WTC11 (cell line): ENCODE measurements around the gene RSPH9. TPM values are rescaled to one million over a fixed set of nuclear protein-coding genes. Genes with fewer than 3 reads are reported as not detected.

ENCODE experiments used
- ATAC-seq: fragments of 200-7000 bp; cut with Tn5 transposase; 2 replicates; pipeline ENCODE4 v1.10.0; 2021; ENCODE audit warnings: mild to moderate bottlenecking, moderate library complexity
- CTCF ChIA-PET: fragments of 300-600 bp; sonication (Branson Sonifier 250); formaldehyde crosslinking; loops from one replicate; lab custom pipeline; 2021; ENCODE audit warnings: antibody characterized with exemption; lab: Charles Lee
- POLR2A ChIA-PET: fragments of 350-600 bp; sonication (Branson Sonifier 250); formaldehyde crosslinking; loops from one replicate; lab custom pipeline; 2021; ENCODE audit warnings: antibody characterized with exemption; lab: Charles Lee
- DNase-seq: peaks from one replicate; pipeline ENCODE4 v3.0.0; 2021; ENCODE audit warnings: low spot score
- H3K27ac Mint-ChIP-seq: 2 replicates; pipeline ENCODE4 v1.8.0; 2021; ENCODE audit warnings: mixed read lengths
- H3K27me3 Mint-ChIP-seq: 2 replicates; pipeline ENCODE4 v1.8.0; 2021; ENCODE audit warnings: low read depth, mild to moderate bottlenecking, moderate library complexity, mixed read lengths
- H3K36me3 Mint-ChIP-seq: 2 replicates; pipeline ENCODE4 v1.8.0; 2021; ENCODE audit warnings: mixed read lengths
- H3K4me1 Mint-ChIP-seq: 2 replicates; pipeline ENCODE4 v1.8.0; 2022; ENCODE audit warnings: mixed read lengths
- H3K4me3 Mint-ChIP-seq: 2 replicates; pipeline ENCODE4 v1.8.0; 2021; ENCODE audit warnings: mild to moderate bottlenecking, moderate library complexity, mixed read lengths
- H3K9me3 Mint-ChIP-seq: 2 replicates; pipeline ENCODE4 v1.8.0; 2021; ENCODE audit warnings: mixed read lengths
- CREM ChIP-seq: sonication (generic); formaldehyde crosslinking; IDR thresholded peaks from 2 replicates; pipeline ENCODE4 v1.8.1; 2022; ENCODE audit warnings: mild to moderate bottlenecking, missing genetic modification reagents, moderate library complexity
- ESRRA ChIP-seq: sonication (generic); formaldehyde crosslinking; IDR thresholded peaks from 2 replicates; pipeline ENCODE4 v1.8.1; 2022; ENCODE audit warnings: mild to moderate bottlenecking, missing genetic modification reagents, borderline replicate concordance
- FOXK1 ChIP-seq: sonication (generic); formaldehyde crosslinking; IDR thresholded peaks from 2 replicates; pipeline ENCODE4 v1.8.0; 2022; ENCODE audit warnings: mild to moderate bottlenecking, moderate library complexity, missing genetic modification reagents
- GTF2I ChIP-seq: fragments of 250-450 bp; sonication (Bioruptor Pico); conservative IDR thresholded peaks from 2 replicates; pipeline ENCODE4 v1.4.0; 2021; ENCODE audit warnings: mild to moderate bottlenecking
- IRF2 ChIP-seq: sonication (generic); formaldehyde crosslinking; IDR thresholded peaks from 2 replicates; pipeline ENCODE4 v1.8.0; 2022; ENCODE audit warnings: low read depth, missing genetic modification reagents, borderline replicate concordance
- NFYB ChIP-seq: sonication (generic); formaldehyde crosslinking; conservative IDR thresholded peaks from 2 replicates; pipeline ENCODE4 v1.8.0; 2022; ENCODE audit warnings: low read depth, missing genetic modification reagents
- OVOL2 ChIP-seq: fragments of 250-450 bp; sonication (Bioruptor Pico); IDR thresholded peaks from 2 replicates; pipeline ENCODE4 v1.9.0; 2021; ENCODE audit warnings: mild to moderate bottlenecking, borderline replicate concordance
- SP1 ChIP-seq: sonication (generic); formaldehyde crosslinking; conservative IDR thresholded peaks from 2 replicates; pipeline ENCODE4 v1.8.1; 2022; ENCODE audit warnings: missing genetic modification reagents
- ZNF138 ChIP-seq: sonication (generic); formaldehyde crosslinking; conservative IDR thresholded peaks from 2 replicates; pipeline ENCODE4 v1.8.1; 2022; ENCODE audit warnings: mild to moderate bottlenecking, moderate library complexity, missing genetic modification reagents
- ZNF423 ChIP-seq: fragments of 250-450 bp; sonication (Bioruptor Pico); IDR thresholded peaks from 2 replicates; pipeline ENCODE4 v2.1.2; 2022; ENCODE audit warnings: mild to moderate bottlenecking, moderate library complexity
- total RNA-seq: library from RNA; stranded (reverse); gene quantifications from 3 replicates; pipeline ENCODE4 v1.2.3, GENCODE V29; 2021
- TF ChIP-seq, protein P1 (sequence below): fragments of 250-450 bp; sonication (Bioruptor Pico); IDR thresholded peaks from 2 replicates; pipeline ENCODE4 v2.1.2; 2022; ENCODE audit warnings: mild to moderate bottlenecking, moderate library complexity
- TF ChIP-seq, protein P2 (sequence below): sonication (generic); formaldehyde crosslinking; IDR thresholded peaks from 2 replicates; pipeline ENCODE4 v1.8.0; 2022; ENCODE audit warnings: mild to moderate bottlenecking, missing genetic modification reagents
- TF ChIP-seq, protein P3 (sequence below): fragments of 250-450 bp; sonication (Bioruptor Pico); IDR thresholded peaks from 2 replicates; pipeline ENCODE4 v1.8.0; 2021; ENCODE audit warnings: mild to moderate bottlenecking
- TF ChIP-seq, protein P4 (sequence below): fragments of 250-450 bp; sonication (Bioruptor Pico); IDR thresholded peaks from 2 replicates; pipeline ENCODE4 v1.9.0; 2021; ENCODE audit warnings: mild to moderate bottlenecking
- TF ChIP-seq, protein P5 (sequence below): sonication (generic); formaldehyde crosslinking; IDR thresholded peaks from 2 replicates; pipeline ENCODE4 v1.8.1; 2023; ENCODE audit warnings: mild to moderate bottlenecking, missing genetic modification reagents, moderate library complexity
- TF ChIP-seq, protein P6 (sequence below): fragments of 250-450 bp; sonication (Bioruptor Pico); IDR thresholded peaks from 2 replicates; pipeline ENCODE4 v1.9.0; 2021; ENCODE audit warnings: mild to moderate bottlenecking
- TF ChIP-seq, protein P7 (sequence below): fragments of 200-600 bp; IDR thresholded peaks from 2 replicates; pipeline ENCODE4 v1.8.0; 2022; ENCODE audit warnings: antibody characterized with exemption
- TF ChIP-seq, protein P8 (sequence below): sonication (generic); formaldehyde crosslinking; IDR thresholded peaks from 2 replicates; pipeline ENCODE4 v1.8.1; 2023; ENCODE audit warnings: mild to moderate bottlenecking, moderate library complexity, missing genetic modification reagents
- TF ChIP-seq, protein P9 (sequence below): sonication (generic); formaldehyde crosslinking; IDR thresholded peaks from 2 replicates; pipeline ENCODE4 v1.8.1; 2023; ENCODE audit warnings: mild to moderate bottlenecking, missing genetic modification reagents

RSPH9 gene
- total RNA-seq, 1 experiment from 2014 or later: 0.35 TPM

DNA sequence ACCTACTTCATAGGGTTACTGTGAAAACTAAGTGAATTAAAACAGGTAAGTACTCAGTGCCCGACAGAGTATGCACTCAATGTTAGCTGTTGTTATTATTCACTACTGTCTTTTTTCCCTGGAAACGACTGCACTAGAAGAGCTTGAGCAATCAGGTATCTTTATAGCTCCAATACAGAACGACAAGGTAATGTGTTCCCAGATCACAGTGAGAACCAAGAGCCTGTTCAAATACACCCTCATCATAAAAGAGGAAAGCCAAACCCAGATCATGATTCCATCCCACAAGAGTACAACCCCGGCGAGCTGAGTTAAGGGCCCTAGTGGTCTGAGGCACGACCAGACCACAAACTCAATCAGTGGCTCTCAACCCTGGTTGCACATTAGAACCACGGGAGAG lies 32.9 kb downstream of the RSPH9 start (continued):
- TF ChIP-seq, protein P1, sequence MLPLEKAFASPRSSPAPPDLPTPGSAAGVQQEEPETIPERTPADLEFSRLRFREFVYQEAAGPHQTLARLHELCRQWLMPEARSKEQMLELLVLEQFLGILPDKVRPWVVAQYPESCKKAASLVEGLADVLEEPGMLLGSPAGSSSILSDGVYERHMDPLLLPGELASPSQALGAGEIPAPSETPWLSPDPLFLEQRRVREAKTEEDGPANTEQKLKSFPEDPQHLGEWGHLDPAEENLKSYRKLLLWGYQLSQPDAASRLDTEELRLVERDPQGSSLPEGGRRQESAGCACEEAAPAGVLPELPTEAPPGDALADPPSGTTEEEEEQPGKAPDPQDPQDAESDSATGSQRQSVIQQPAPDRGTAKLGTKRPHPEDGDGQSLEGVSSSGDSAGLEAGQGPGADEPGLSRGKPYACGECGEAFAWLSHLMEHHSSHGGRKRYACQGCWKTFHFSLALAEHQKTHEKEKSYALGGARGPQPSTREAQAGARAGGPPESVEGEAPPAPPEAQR (CRISPR knock-in tag): no peak
- TF ChIP-seq, protein P2, sequence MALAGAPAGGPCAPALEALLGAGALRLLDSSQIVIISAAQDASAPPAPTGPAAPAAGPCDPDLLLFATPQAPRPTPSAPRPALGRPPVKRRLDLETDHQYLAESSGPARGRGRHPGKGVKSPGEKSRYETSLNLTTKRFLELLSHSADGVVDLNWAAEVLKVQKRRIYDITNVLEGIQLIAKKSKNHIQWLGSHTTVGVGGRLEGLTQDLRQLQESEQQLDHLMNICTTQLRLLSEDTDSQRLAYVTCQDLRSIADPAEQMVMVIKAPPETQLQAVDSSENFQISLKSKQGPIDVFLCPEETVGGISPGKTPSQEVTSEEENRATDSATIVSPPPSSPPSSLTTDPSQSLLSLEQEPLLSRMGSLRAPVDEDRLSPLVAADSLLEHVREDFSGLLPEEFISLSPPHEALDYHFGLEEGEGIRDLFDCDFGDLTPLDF (CRISPR knock-in tag): no peak

DNA sequence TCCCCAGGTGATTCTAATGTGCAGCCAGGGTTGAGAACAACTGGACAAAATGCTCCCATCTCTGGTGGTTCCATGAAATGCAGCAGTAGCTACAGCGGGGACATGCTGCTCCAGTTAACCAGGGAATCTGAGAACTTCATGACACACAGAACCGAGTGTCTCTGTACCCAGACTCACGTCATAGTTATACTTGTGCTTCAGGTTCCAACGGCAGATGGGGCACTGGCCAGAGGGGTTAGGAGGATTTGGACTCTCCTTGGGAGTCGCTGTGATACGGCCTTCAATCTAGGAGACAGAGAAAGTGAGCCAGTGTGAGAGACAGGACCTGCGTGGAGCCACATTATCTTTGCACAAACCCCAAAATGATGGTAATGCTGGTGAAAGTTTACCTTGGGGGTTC lies 33.5 kb downstream of the RSPH9 start:
- ATAC-seq: no peak
- TF ChIP-seq, protein P3, sequence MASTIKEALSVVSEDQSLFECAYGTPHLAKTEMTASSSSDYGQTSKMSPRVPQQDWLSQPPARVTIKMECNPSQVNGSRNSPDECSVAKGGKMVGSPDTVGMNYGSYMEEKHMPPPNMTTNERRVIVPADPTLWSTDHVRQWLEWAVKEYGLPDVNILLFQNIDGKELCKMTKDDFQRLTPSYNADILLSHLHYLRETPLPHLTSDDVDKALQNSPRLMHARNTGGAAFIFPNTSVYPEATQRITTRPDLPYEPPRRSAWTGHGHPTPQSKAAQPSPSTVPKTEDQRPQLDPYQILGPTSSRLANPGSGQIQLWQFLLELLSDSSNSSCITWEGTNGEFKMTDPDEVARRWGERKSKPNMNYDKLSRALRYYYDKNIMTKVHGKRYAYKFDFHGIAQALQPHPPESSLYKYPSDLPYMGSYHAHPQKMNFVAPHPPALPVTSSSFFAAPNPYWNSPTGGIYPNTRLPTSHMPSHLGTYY (CRISPR knock-in tag): no peak
- no peak for DNase-seq
- H3K4me1 Mint-ChIP-seq: peaks cover 9% of the 10 kb centered on the region
- no peaks in the 10 kb centered on the region for H3K27me3 Mint-ChIP-seq
- no peak overlapping the region for H3K4me3 Mint-ChIP-seq
- ChIA-PET CTCF (interaction anchor here (0.6 to 1.0 kb wide), 2 partner anchors 9 to 22 kb away, joined by 3 read pairs; no protein-coding TSS in a partner anchor), POLR2A (no interaction called here)
- no peak overlapping the region for H3K27ac Mint-ChIP-seq
- no peaks in the 10 kb centered on the region for H3K9me3 Mint-ChIP-seq
- peaks cover 50% of the 10 kb centered on the region for H3K36me3 Mint-ChIP-seq

DNA sequence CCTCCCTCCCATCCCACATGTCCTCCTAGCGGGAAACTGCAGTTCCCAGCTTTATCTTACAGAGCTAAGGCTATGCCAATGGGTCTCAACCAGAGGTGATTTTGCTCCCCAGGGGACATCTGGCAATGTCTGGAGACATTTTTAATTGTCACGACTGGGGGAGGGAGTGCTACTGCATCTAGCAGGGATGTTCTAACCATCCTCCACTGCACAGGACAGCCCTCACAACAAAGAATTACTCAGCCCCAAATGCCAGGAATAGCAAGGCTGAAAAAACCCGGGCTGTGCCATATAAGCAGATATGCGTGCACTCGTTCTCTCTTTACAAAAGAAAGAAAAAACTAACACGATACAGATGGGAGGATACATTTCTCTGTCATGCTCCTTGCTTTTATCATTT lies 34.2 kb downstream of the RSPH9 start:
- ATAC-seq (no peak), DNase-seq (no peak)
- H3K4me3 Mint-ChIP-seq: no peak overlapping the region
- TF ChIP-seq ZNF138 (CRISPR knock-in tag) (no peak), IRF2 (CRISPR knock-in tag) (no peak), FOXK1 (no peak), ESRRA (CRISPR knock-in tag) (no peak), NFYB (CRISPR knock-in tag) (no peak), SP1 (CRISPR knock-in tag) (no peak), GTF2I (CRISPR knock-in tag) (no peak), CREM (no peak), OVOL2 (CRISPR knock-in tag) (no peak), ZNF423 (no peak)
- TF ChIP-seq, protein P4, sequence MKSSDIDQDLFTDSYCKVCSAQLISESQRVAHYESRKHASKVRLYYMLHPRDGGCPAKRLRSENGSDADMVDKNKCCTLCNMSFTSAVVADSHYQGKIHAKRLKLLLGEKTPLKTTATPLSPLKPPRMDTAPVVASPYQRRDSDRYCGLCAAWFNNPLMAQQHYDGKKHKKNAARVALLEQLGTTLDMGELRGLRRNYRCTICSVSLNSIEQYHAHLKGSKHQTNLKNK: no peak
- TF ChIP-seq, protein P5, sequence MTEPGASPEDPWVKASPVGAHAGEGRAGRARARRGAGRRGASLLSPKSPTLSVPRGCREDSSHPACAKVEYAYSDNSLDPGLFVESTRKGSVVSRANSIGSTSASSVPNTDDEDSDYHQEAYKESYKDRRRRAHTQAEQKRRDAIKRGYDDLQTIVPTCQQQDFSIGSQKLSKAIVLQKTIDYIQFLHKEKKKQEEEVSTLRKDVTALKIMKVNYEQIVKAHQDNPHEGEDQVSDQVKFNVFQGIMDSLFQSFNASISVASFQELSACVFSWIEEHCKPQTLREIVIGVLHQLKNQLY: no peak
- TF ChIP-seq, protein P6, sequence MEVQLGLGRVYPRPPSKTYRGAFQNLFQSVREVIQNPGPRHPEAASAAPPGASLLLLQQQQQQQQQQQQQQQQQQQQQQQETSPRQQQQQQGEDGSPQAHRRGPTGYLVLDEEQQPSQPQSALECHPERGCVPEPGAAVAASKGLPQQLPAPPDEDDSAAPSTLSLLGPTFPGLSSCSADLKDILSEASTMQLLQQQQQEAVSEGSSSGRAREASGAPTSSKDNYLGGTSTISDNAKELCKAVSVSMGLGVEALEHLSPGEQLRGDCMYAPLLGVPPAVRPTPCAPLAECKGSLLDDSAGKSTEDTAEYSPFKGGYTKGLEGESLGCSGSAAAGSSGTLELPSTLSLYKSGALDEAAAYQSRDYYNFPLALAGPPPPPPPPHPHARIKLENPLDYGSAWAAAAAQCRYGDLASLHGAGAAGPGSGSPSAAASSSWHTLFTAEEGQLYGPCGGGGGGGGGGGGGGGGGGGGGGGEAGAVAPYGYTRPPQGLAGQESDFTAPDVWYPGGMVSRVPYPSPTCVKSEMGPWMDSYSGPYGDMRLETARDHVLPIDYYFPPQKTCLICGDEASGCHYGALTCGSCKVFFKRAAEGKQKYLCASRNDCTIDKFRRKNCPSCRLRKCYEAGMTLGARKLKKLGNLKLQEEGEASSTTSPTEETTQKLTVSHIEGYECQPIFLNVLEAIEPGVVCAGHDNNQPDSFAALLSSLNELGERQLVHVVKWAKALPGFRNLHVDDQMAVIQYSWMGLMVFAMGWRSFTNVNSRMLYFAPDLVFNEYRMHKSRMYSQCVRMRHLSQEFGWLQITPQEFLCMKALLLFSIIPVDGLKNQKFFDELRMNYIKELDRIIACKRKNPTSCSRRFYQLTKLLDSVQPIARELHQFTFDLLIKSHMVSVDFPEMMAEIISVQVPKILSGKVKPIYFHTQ (CRISPR knock-in tag): no peak
- TF ChIP-seq, protein P7, sequence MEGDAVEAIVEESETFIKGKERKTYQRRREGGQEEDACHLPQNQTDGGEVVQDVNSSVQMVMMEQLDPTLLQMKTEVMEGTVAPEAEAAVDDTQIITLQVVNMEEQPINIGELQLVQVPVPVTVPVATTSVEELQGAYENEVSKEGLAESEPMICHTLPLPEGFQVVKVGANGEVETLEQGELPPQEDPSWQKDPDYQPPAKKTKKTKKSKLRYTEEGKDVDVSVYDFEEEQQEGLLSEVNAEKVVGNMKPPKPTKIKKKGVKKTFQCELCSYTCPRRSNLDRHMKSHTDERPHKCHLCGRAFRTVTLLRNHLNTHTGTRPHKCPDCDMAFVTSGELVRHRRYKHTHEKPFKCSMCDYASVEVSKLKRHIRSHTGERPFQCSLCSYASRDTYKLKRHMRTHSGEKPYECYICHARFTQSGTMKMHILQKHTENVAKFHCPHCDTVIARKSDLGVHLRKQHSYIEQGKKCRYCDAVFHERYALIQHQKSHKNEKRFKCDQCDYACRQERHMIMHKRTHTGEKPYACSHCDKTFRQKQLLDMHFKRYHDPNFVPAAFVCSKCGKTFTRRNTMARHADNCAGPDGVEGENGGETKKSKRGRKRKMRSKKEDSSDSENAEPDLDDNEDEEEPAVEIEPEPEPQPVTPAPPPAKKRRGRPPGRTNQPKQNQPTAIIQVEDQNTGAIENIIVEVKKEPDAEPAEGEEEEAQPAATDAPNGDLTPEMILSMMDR: no peak
- TF ChIP-seq, protein P8, sequence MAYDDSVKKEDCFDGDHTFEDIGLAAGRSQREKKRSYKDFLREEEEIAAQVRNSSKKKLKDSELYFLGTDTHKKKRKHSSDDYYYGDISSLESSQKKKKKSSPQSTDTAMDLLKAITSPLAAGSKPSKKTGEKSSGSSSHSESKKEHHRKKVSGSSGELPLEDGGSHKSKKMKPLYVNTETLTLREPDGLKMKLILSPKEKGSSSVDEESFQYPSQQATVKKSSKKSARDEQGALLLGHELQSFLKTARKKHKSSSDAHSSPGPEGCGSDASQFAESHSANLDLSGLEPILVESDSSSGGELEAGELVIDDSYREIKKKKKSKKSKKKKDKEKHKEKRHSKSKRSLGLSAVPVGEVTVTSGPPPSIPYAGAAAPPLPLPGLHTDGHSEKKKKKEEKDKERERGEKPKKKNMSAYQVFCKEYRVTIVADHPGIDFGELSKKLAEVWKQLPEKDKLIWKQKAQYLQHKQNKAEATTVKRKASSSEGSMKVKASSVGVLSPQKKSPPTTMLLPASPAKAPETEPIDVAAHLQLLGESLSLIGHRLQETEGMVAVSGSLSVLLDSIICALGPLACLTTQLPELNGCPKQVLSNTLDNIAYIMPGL (CRISPR knock-in tag): no peak
- TF ChIP-seq, protein P9, sequence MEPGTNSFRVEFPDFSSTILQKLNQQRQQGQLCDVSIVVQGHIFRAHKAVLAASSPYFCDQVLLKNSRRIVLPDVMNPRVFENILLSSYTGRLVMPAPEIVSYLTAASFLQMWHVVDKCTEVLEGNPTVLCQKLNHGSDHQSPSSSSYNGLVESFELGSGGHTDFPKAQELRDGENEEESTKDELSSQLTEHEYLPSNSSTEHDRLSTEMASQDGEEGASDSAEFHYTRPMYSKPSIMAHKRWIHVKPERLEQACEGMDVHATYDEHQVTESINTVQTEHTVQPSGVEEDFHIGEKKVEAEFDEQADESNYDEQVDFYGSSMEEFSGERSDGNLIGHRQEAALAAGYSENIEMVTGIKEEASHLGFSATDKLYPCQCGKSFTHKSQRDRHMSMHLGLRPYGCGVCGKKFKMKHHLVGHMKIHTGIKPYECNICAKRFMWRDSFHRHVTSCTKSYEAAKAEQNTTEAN: no peak

More for the DNA sequence above, 34.2 kb downstream of the RSPH9 start:
- Mint-ChIP-seq H3K36me3 (peaks cover 50% of the 10 kb centered on the region), H3K27ac (no peak overlapping the region), H3K4me1 (peaks cover 9% of the 10 kb centered on the region), H3K9me3 (no peaks in the 10 kb centered on the region), H3K27me3 (no peaks in the 10 kb centered on the region)
- ChIA-PET POLR2A (no interaction called here), CTCF (interaction anchor here (1.0 kb wide), 1 partner anchor 23 kb away, joined by 3 read pairs; no protein-coding TSS in a partner anchor)
